GM18505 (cell line): ENCODE data around the gene CCDC136.

Experiments
- ATAC-seq: cut with Tn5 transposase; IDR thresholded peaks from one replicate; pipeline ENCODE4 v1.9.1; 2021; ENCODE audit not compliant: unreplicated experiment
- POLR2A ChIP-seq: IDR thresholded peaks from 4 replicates; pipeline ENCODE4 v1.6.1; 2011; ENCODE audit warnings: borderline replicate concordance; ENCODE audit not compliant: insufficient read depth, insufficient read length; ENCODE audit errors: extremely low read depth

CCDC136 gene

DNA sequence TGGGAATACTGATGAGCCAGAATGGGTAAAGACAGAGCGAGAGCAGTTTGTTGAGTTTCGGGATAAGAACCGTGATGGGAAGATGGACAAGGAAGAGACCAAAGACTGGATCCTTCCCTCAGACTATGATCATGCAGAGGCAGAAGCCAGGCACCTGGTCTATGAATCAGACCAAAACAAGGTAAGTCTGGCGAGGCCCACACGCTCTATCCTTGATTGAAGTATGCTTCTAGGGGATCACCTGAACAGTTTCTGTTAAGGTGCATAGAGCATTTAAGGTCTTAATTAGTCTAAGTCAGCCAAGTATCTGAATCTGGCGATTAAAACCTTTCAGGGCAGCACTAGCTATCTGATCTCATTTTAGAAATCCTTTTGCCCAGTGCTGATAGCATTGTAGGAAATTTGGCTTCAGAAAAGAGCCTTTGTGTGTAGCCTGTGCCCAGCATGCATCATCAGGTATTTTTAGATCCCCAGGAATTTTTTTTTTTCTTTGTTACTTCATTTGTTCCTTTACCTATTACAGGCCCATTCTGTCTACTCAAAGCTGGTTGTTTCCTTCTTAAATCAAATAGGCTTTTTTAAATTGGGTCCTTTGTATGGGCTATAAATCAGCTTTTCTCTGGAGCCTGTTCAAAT lies 24.2 kb upstream of the CCDC136 start:
- no peak for TF ChIP-seq POLR2A

DNA sequence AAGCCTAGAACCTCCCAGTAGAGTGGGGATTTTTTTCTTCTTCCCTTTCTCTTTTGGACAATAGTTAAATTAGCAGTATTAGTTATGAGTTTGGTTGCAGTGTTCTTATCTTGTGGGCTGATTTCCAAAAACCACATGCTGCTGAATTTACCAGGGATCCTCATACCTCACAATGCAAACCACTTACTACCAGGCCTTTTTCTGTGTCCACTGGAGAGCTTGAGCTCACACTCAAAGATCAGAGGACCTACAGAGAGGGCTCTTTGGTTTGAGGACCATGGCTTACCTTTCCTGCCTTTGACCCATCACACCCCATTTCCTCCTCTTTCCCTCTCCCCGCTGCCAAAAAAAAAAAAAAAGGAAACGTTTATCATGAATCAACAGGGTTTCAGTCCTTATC lies 21.5 kb upstream of the CCDC136 start:
- TF ChIP-seq POLR2A: no peak

More for the DNA sequence above, 24.2 kb upstream of the CCDC136 start:
- ATAC-seq: no peak

DNA sequence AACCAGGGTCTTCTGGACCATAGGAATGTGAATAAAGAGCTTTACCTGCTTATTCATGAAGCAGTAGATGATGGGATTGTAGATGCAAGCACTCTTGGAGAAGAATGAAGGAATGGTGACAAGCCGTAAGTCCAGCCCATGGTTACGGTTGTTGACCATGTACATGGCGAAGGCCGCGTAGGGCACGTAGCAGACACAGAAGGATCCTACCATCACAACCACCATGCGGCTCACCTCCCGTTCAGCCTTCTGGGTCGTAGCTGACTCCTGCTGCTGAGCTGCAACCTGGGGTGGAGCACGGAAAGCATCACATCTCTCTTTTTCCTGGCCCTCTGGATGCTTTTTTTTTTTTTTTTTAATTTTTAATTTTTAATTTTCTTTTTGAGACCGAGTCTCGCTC lies 18.2 kb upstream of the CCDC136 start:
- ATAC-seq: no peak
- no peak for TF ChIP-seq POLR2A

More for the DNA sequence above, 21.5 kb upstream of the CCDC136 start:
- no peak for ATAC-seq

DNA sequence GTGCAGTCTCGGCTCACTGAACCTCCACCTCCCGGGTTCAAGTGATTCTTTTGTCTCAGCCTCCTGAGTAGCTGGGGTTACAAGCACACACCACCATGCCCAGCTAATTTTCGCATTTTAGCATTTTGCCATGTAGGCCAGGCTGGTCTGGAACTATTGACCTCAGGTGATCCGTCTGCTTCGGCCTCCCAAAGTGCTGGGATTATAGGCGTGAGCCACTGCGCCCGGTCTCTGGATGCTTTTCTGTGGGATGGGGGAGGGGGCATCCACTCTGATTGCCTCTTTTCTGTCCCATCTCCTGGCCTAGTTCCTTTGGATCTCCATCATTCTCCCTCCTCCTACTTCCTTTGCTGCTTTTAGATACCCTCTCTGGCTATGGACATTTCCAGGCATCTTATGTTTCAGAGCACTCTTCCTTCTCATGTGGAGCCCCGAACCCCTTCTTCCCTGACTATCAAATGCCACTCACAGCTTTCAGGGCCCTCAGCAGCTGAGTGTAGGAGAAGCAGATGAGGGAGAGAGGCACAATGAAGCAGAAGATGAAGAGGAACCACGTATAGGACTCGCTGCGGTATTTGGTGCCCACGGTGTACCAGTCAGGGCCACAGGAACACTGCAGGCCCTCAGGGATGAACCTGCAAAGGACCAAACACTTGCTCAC lies 17.6 kb upstream of the CCDC136 start:
- TF ChIP-seq POLR2A: no peak
- no peak for ATAC-seq

DNA sequence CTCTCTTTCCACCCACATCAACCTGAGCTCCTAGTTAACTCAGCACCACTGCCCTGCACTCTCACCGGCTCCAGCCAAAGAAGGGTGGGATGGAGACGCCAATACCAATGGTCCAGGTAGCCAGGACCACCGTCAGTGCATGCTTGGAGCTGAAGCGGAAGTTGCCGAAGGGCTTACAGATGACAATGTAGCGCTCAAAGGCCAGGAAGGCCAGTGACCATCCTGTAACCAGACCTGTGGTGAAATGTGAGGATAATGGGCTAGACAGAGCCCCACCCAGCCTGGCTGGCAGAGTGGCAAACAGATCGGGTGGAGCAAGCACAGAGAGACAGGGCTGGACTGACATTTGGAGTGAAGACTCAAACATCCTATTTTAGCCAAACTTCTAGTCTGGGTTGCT lies 16.8 kb upstream of the CCDC136 start:
- no peak for TF ChIP-seq POLR2A
- ATAC-seq: no peak

DNA sequence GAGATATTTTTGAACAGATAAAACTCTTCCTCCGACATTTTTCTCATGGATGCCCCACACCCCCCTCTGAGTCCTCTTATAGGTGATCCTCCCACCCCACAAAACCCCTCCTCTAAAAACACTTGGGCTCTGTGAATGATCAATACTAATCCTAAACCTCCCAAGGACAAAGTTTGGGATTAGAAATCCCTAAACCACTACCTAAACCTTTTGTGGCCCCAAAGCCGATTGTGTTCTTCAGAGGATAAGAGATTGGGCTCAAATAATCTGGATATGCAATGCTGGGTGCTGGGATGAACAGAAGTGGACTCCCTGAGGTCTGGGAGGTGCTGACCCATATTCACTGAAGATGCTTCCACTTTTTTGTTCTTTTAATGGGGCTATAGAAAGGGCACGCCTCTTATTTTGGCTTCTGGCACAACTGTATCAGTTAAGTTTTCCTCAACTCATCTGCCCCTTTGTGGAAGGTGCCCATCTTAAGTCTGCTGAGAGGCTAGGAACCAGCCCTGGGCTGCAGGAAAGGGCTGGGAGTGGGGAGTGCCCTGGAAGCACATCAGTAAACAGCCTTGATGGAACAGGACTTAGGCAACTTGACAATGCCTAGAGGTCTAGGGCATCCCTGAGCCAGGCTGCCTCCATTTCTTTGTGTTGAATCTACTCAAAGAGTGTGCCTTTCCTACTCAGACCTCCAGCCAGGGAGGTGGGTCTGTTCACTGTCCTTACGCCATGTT lies 15.9 kb upstream of the CCDC136 start, which contains the start of gene OPN1SW:
Gene OPN1SW (minus strand): TSS at position 51 of the 731 bp plus-strand sequence. CDS start 13 bp downstream, at position 38.
- TF ChIP-seq POLR2A: no peak
- ATAC-seq: no peak

DNA sequence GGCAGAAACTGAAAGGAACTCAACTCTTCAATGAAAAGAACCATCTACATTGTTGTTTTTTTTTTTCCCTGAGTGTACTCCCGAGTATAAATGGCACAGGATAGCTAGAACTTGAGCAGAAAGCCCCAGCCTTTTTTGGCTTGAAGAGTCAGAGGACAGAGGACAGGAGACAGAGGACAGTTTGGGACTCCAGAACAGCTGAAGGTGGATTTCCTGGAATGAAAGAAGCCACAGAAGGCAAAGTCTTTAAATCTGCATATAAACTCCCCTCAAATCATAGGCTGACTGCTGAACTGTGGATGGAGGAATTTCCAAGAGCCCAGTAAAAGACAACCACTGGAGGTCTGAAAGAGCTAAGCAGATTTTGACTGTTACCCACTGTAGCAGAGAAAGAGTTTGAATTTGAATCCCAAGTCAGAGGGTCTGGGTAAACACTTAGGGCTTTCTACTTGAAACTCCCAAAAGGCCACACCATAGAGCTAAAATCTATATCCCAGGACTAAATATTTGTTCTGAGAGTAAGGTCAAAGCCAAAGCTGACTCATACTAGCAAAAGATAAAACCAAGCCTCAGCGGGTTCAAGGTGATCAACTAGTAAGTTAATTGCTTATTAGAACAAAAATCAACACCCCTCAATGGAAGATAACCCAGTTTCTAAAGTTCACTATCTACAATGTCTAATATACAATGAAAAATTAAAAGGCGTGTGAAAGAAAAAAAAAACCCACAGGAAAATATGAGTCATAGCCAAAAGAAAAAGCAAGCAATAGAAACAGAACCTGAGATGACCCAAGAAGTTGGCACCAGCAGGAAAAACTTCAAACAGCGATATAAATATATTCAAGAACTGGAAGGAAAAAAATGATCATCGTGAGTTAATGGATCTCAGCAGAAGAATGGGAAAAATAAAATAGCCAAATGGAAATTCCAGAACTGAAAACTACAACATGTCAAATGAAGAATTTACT lies 14.3 kb upstream of the CCDC136 start:
- no peak for TF ChIP-seq POLR2A
- ATAC-seq: no peak

DNA sequence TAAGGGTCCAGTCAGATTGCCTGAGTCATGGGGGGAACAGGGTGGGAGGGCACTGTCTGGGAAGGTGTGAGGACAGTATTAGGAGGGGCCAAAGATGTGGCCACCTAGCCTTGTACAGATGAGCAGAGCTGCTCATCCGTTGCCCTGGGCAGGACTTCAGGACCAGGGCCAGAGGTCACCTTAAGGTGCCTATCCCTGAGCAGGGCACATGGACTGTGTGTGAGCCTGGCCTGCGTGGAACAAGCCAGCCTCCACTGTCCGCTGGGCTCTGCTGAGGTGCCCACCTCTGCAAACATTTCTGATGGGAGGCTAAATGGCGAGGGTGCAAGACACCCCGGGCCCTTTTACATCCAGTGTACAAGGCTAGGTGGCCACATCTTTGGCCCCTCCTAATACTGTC lies 12.8 kb upstream of the CCDC136 start:
- no peak for TF ChIP-seq POLR2A
- ATAC-seq: no peak

DNA sequence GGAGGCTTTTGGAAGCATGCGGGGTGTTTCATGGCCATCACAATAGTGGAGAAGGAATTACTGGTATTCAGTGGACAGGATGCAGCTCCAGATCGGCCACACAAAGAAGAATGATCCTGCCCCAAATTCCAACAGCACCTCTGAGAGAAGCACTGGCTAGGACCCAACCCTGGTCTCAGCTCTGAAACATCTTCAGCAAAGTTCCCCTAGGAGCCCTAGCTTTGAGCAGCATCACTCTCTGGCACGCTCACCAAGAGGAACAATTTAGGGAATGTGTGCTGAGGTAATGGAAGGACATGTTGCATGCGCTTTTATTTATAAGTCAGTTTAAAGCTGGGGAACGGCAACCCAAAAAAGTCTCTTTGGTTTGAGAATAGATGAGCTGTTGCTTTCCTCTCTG lies 10.6 kb upstream of the CCDC136 start:
- no peak for ATAC-seq
- no peak for TF ChIP-seq POLR2A

DNA sequence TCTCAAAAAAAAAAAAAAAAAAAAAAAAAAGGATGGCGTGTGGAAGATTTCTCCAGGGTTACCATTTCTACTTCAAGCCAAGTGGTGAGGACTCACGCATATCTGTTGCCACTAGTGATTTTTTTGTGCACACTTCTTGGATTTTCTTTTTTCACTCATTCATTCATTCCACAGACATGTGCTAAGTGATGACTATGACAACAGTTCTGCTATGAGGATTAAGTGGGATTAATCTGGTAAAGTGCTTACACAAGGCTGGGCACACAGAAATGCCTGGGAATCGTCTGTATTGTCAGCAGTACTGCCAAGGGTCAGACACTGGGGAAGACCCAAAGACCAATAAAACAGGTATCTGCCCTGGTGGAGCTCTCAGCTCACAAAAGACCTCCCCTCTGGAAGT lies 9.9 kb upstream of the CCDC136 start:
- no peak for ATAC-seq
- no peak for TF ChIP-seq POLR2A

DNA sequence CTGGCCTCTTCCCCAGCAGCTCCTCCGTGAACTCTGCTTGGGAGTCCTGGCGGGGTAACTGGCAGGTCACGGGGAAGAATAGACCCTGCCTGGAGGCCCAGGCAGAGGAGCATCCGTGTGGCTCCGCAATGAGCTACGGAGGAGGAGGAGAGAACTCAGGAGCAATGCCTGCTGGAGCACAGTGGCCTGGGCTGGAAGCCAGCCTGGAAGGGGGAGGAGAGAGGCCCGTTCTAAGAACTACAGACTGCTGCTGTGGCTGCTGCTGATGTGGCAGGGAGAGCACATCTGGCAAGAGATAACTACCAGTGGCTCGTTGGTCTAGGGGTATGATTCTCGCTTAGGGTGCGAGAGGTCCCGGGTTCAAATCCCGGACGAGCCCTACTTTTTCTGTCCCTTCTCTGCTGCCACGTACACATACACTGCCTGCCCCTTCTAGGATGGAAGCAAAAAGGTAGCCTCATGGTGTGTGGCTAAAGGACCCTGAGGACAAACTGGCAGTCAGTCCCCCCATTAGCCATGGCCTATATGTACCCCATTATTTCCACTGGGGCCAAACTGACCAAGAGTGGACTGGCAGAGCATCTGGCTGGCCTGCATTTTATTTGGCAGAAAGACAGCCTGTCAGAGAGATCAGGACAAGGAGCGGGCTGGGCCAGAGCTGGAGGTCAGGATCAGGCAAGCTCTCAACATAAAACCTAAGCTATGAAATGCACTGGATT lies 8.5 kb upstream of the CCDC136 start:
- no peak for ATAC-seq
- TF ChIP-seq POLR2A: no peak

DNA sequence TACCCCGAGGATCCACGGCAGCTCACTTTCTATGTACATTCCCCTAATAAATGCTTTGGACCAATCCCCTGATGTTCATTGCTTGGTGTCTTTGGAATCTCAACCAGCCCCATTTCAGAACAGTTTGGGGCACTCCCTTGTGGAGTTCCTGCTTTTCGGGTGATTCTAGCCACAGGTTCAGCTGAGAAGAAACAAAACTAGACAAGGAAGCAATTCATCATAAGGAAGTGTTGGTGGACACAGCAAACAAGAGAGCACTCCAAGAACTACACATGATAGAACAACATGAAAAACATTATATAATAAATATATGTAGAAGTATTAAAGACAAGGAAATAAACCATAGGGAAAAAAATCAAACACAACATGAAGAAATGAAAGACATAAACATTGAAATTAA lies 6.0 kb upstream of the CCDC136 start:
- no peak for TF ChIP-seq POLR2A
- ATAC-seq: no peak
